Measurements from ENCODE around the gene TMEM97.

The TMEM97 gene

GRCh38 chr17:28363186-28363585 is 44.2 kb downstream of the TMEM97 start:
- no peaks in the 10 kb centered on the region for H3K9me3 ChIP-seq (replicated peaks in 1 of 11)
- no peak overlapping the region for H3K4me2 ChIP-seq
- H3K27me3 ChIP-seq: no peaks in the 10 kb centered on the region
- H3K4me1 ChIP-seq: peaks cover 5 to 10% (median 8%) of the 10 kb centered on the region in 10 experiments
- H3K27ac ChIP-seq: no peak overlapping the region
- H3K36me3 ChIP-seq: peaks cover 56 to 87% (median 71%) of the 10 kb centered on the region in 11 experiments
- H4K20me1 ChIP-seq: peaks cover 0 to 62% (median 8%) of the 10 kb centered on the region in 11 experiments; a peak in 10 of 22 replicates
- H3K9ac ChIP-seq: no peak overlapping the region; a peak in 1 of 22 replicates
- no peak overlapping the region for H3K4me3 ChIP-seq
- TF ChIP-seq Cebpa-rat (IDR thresholded peaks at IDR 0.05): no peak

GRCh38 chr17:28363776-28364650 is 45.0 kb downstream of the TMEM97 start:
- peaks cover 0 to 2% (median 0%) of the 10 kb centered on the region in 10 experiments; a peak in 5 of 20 replicates for H3K4me1 ChIP-seq
- no peaks in the 10 kb centered on the region for H3K27me3 ChIP-seq
- no peak for TF ChIP-seq Cebpa-rat (IDR thresholded peaks at IDR 0.05)
- no peak overlapping the region for H3K27ac ChIP-seq
- H4K20me1 ChIP-seq: peaks cover 0 to 71% (median 8%) of the 10 kb centered on the region in 11 experiments; a peak in 11 of 22 replicates
- H3K4me3 ChIP-seq: no peak overlapping the region
- peaks cover 54 to 83% (median 67%) of the 10 kb centered on the region in 11 experiments for H3K36me3 ChIP-seq
- no peak overlapping the region for H3K4me2 ChIP-seq
- H3K9ac ChIP-seq: no peak overlapping the region
- no peaks in the 10 kb centered on the region for H3K9me3 ChIP-seq (replicated peaks in 1 of 11)

- Histone ChIP-seq H3K9ac (no peak within 1 kb of the TSS), H3K9me3 (replicated peaks in 1 of 11) (no peaks in the 10 kb centered on the region)
- no peak for TF ChIP-seq Cebpa-rat (IDR thresholded peaks at IDR 0.05)
These were observed 45.8 kb downstream of the TMEM97 start, which contains the start of gene SEBOX for GRCh38 chr17:28364665-28365363. TSS of gene SEBOX (minus strand) at chr17:28365199. CDS start at chr17:28365151, 48 bp downstream.

GRCh38 chr17:28365487-28365886 is 46.5 kb downstream of the TMEM97 start:
- Histone ChIP-seq H3K4me1 (peaks cover 4 to 14% (median 11%) of the 10 kb centered on the region in 10 experiments; a peak in 19 of 20 replicates), H3K9me3 (replicated peaks in 1 of 11) (no peaks in the 10 kb centered on the region), H3K4me3 (no peak overlapping the region), H3K27me3 (no peaks in the 10 kb centered on the region), H4K20me1 (peaks cover 0 to 82% (median 19%) of the 10 kb centered on the region in 11 experiments; a peak in 14 of 22 replicates), H3K36me3 (peaks cover 40 to 69% (median 52%) of the 10 kb centered on the region in 11 experiments), H3K9ac (no peak overlapping the region), H3K4me2 (no peak overlapping the region), H3K27ac (no peak overlapping the region)
- TF ChIP-seq Cebpa-rat (IDR thresholded peaks at IDR 0.05): no peak

More at GRCh38 chr17:28364665-28365363, 45.8 kb downstream of the TMEM97 start, which contains the start of gene SEBOX:
- no peak within 1 kb of the TSS for H3K4me2 ChIP-seq
- H3K27me3 ChIP-seq: no peaks in the 10 kb centered on the region
- H3K4me1 ChIP-seq: peaks cover 0 to 8% (median 4%) of the 10 kb centered on the region in 10 experiments; a peak in 15 of 20 replicates
- no peak within 1 kb of the TSS for H3K4me3 ChIP-seq
- no peak within 1 kb of the TSS for H3K27ac ChIP-seq
- H3K36me3 ChIP-seq: peaks cover 46 to 75% (median 59%) of the 10 kb centered on the region in 11 experiments
- peaks cover 0 to 79% (median 12%) of the 10 kb centered on the region in 11 experiments; a peak in 14 of 22 replicates for H4K20me1 ChIP-seq

GRCh38 chr17:28366605-28367004 is 47.6 kb downstream of the TMEM97 start:
- H3K4me3 ChIP-seq: no peak overlapping the region
- TF ChIP-seq Cebpa-rat (IDR thresholded peaks at IDR 0.05): no peak
- no peaks in the 10 kb centered on the region for H3K27me3 ChIP-seq
- no peak overlapping the region for H3K27ac ChIP-seq
- peaks cover 28 to 58% (median 41%) of the 10 kb centered on the region in 11 experiments for H3K36me3 ChIP-seq
- peaks cover 12 to 26% (median 19%) of the 10 kb centered on the region in 10 experiments for H3K4me1 ChIP-seq
- no peaks in the 10 kb centered on the region for H3K9me3 ChIP-seq (replicated peaks in 1 of 11)
- H4K20me1 ChIP-seq: peaks cover 0 to 73% (median 19%) of the 10 kb centered on the region in 11 experiments; a peak in 15 of 22 replicates
- no peak overlapping the region for H3K4me2 ChIP-seq
- H3K9ac ChIP-seq: no peak overlapping the region; a peak in 1 of 22 replicates

- no peak overlapping the region for H3K4me3 ChIP-seq
- H3K36me3 ChIP-seq: peaks cover 17 to 46% (median 29%) of the 10 kb centered on the region in 11 experiments
- no peak for TF ChIP-seq Cebpa-rat (IDR thresholded peaks at IDR 0.05)
- H3K4me1 ChIP-seq: peaks cover 23 to 37% (median 30%) of the 10 kb centered on the region in 10 experiments
- no peaks in the 10 kb centered on the region for H3K9me3 ChIP-seq (replicated peaks in 1 of 11)
- no peak overlapping the region for H3K27ac ChIP-seq
- H3K27me3 ChIP-seq: no peaks in the 10 kb centered on the region
- H4K20me1 ChIP-seq: peaks cover 3 to 71% (median 20%) of the 10 kb centered on the region in 11 experiments; a peak in 19 of 22 replicates
- no peak overlapping the region for H3K4me2 ChIP-seq
- H3K9ac ChIP-seq: no peak overlapping the region
These were observed 48.8 kb downstream of the TMEM97 start for GRCh38 chr17:28367641-28368305.

- H3K9me3 ChIP-seq (replicated peaks in 1 of 11): no peaks in the 10 kb centered on the region
- no peak overlapping the region for H3K9ac ChIP-seq
- no peaks in the 10 kb centered on the region; a peak in 1 of 22 replicates for H3K27me3 ChIP-seq
- H3K4me3 ChIP-seq: no peak overlapping the region
- no peak overlapping the region for H3K4me2 ChIP-seq
- H4K20me1 ChIP-seq: peaks cover 9 to 71% (median 20%) of the 10 kb centered on the region in 11 experiments; a peak in 18 of 22 replicates
- H3K4me1 ChIP-seq: peaks cover 29 to 43% (median 36%) of the 10 kb centered on the region in 10 experiments
- TF ChIP-seq Cebpa-rat (IDR thresholded peaks at IDR 0.05): no peak
- peaks cover 11 to 40% (median 23%) of the 10 kb centered on the region in 11 experiments; a peak in 21 of 22 replicates for H3K36me3 ChIP-seq
- no peak overlapping the region for H3K27ac ChIP-seq
These were observed 49.4 kb downstream of the TMEM97 start for GRCh38 chr17:28368306-28368831.
